GM23338 (cell line): ENCODE results near the gene DOCK3. TPM values are rescaled to one million over a fixed set of nuclear protein-coding genes. Genes with fewer than 3 reads are reported as not detected.

Source experiments
- ATAC-seq: fragments of 200-7000 bp; cut with Tn5 transposase; 3 replicates; pipeline ENCODE4 v1.9.1; 2020
- DNase-seq: peaks from one replicate; pipeline ENCODE4 v3.0.0-alpha.2; 2015; ENCODE audit warnings: low spot score
- H2AFZ ChIP-seq: fragments of 200-600 bp; sonication (generic); 2 replicates; pipeline ENCODE4 v1.8.0; 2016; ENCODE audit warnings: antibody characterized with exemption, mild to moderate bottlenecking, moderate library complexity
- H3F3A ChIP-seq: fragments of 200-600 bp; sonication (generic); replicated peaks from 2 replicates; pipeline ENCODE4 v1.8.0; 2017; ENCODE audit warnings: antibody characterized with exemption, mixed run types, low read depth
- H3K27ac ChIP-seq: fragments of 200-600 bp; sonication (generic); 2 replicates; pipeline ENCODE4 v1.6.1; 2016; ENCODE audit warnings: low read depth
- H3K27me3 ChIP-seq: fragments of 200-600 bp; sonication (generic); 2 replicates; pipeline ENCODE4 v1.8.0; 2016; ENCODE audit warnings: mild to moderate bottlenecking, mixed run types, moderate library complexity; ENCODE audit not compliant: insufficient read depth
- H3K36me3 ChIP-seq: fragments of 200-600 bp; sonication (generic); 2 replicates; pipeline ENCODE4 v1.8.0; 2016; ENCODE audit warnings: mild to moderate bottlenecking; ENCODE audit not compliant: insufficient read depth
- H3K4me1 ChIP-seq: fragments of 200-600 bp; sonication (generic); 2 replicates; pipeline ENCODE4 v1.8.0; 2016; ENCODE audit warnings: mild to moderate bottlenecking, moderate library complexity; ENCODE audit not compliant: insufficient read depth
- H3K4me2 ChIP-seq: fragments of 200-600 bp; sonication (generic); 2 replicates; pipeline ENCODE4 v1.7.1; 2017; ENCODE audit warnings: mixed run types
- H3K4me3 ChIP-seq: fragments of 200-600 bp; sonication (generic); 2 replicates; pipeline ENCODE4 v1.6.1; 2016; ENCODE audit warnings: mixed run types
- H3K79me2 ChIP-seq: fragments of 200-600 bp; sonication (generic); replicated peaks from 2 replicates; pipeline ENCODE4 v1.8.0; 2017; ENCODE audit warnings: mild to moderate bottlenecking; ENCODE audit not compliant: insufficient read depth
- H3K9me2 ChIP-seq: fragments of 200-600 bp; sonication (generic); 2 replicates; pipeline ENCODE4 v1.8.0; 2017; ENCODE audit not compliant: insufficient read depth
- H4K20me1 ChIP-seq: fragments of 200-600 bp; sonication (generic); replicated peaks from 2 replicates; pipeline ENCODE4 v1.8.0; 2017; ENCODE audit warnings: mild to moderate bottlenecking; ENCODE audit not compliant: insufficient read depth
- H3K27ac Mint-ChIP-seq: 2 replicates; pipeline ENCODE4 v1.8.0; 2020; ENCODE audit warnings: inconsistent platforms, mild to moderate bottlenecking, moderate library complexity, mixed read lengths
- H3K27me3 Mint-ChIP-seq: 3 replicates; pipeline ENCODE4 v1.8.0; 2022; ENCODE audit warnings: low read depth, mild to moderate bottlenecking, moderate library complexity, mixed read lengths, inconsistent platforms; ENCODE audit not compliant: insufficient read depth, poor library complexity
- H3K36me3 Mint-ChIP-seq: 3 replicates; pipeline ENCODE4 v1.8.0; 2021; ENCODE audit warnings: low read depth, mild to moderate bottlenecking, inconsistent platforms, moderate library complexity, mixed read lengths
- H3K4me1 Mint-ChIP-seq: 3 replicates; pipeline ENCODE4 v1.8.0; 2020; ENCODE audit warnings: mild to moderate bottlenecking, inconsistent platforms, mixed read lengths
- H3K4me3 Mint-ChIP-seq: 3 replicates; pipeline ENCODE4 v1.8.0; 2021; ENCODE audit warnings: moderate library complexity, mild to moderate bottlenecking, inconsistent platforms, mixed read lengths
- H3K9me3 Mint-ChIP-seq: 3 replicates; pipeline ENCODE4 v1.8.0; 2020; ENCODE audit warnings: moderate library complexity, mild to moderate bottlenecking, inconsistent platforms, mixed read lengths
- EZH2 ChIP-seq: fragments of 200-600 bp; sonication (generic); IDR thresholded peaks from one replicate; pipeline ENCODE4 v1.8.0; 2017; ENCODE audit warnings: antibody characterized with exemption, mild to moderate bottlenecking, low read depth; ENCODE audit not compliant: unreplicated experiment
- NANOG ChIP-seq: IDR thresholded peaks from 2 replicates; pipeline ENCODE4 v1.6.1; 2016; ENCODE audit warnings: antibody characterized with exemption, borderline replicate concordance
- POLR2AphosphoS5 ChIP-seq: IDR thresholded peaks from 2 replicates; pipeline ENCODE4 v1.6.1; 2016; ENCODE audit warnings: antibody characterized with exemption, low read depth
- STAT1 ChIP-seq: IDR thresholded peaks from one replicate; pipeline ENCODE4 v1.6.1; 2016; ENCODE audit warnings: antibody characterized with exemption; ENCODE audit not compliant: unreplicated experiment
- ZNF331 ChIP-seq: fragments of 250-450 bp; sonication (Bioruptor Pico); IDR thresholded peaks from 2 replicates; pipeline ENCODE4 v1.5.0; 2020; ENCODE audit warnings: low read depth, mild to moderate bottlenecking, moderate library complexity
- polyA plus RNA-seq: library from polyadenylated mRNA; unstranded; fragments of >200 nt; fragmentation: Nextera tagmentation; extraction: Ambion mirVana; gene quantifications from 2 replicates; pipeline ENCODE4 v1.2.1, GENCODE V29; 2016
- total RNA-seq: library from RNA; depleted of rRNA; stranded (reverse); fragments of >200 nt; shearing (Covaris generic); gene quantifications from 2 replicates; pipeline ENCODE4 v1.2.3, GENCODE V29; 2014
- TF ChIP-seq, protein P1 (sequence below), 2 experiments: fragments of 200-600 bp in 1 of 2; sonication (generic) in 1 of 2; conservative IDR thresholded peaks; 2 replicates each; pipeline versions ENCODE4 v1.5.1 to v1.6.1; 2016 to 2017; ENCODE audit warnings: antibody characterized with exemption in 2 of 2, low read depth in 2 of 2, mild to moderate bottlenecking in 2 of 2, moderate library complexity in 1 of 2
- TF ChIP-seq, protein P2 (sequence below): fragments of 250-450 bp; sonication (Bioruptor Pico); IDR thresholded peaks from 2 replicates; pipeline ENCODE4 v1.5.0; 2020; ENCODE audit warnings: mild to moderate bottlenecking, moderate library complexity

DOCK3 gene
- total and polyA plus RNA-seq, 2 experiments from 2014 or later, result 2.4 to 5.6 TPM

DNA sequence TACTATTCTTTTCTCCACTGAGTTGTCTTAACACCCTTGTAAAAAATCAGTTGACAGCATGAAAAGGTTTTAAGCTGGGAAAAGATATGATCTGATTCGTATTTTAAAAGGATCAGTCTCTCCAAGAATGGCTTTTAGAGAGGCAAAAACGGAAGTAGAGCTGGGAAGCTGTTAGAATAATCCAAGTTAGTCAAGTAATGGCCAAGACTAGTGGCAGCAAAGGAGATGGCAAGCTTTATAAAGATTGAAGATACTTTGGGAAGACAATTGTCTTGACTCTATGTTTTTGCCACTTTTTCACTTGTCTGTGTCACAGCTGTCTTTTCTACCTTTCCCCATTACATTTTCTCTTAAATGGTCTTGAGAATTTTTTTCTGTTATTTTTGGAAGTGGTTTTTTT is 466.8 kb downstream of the DOCK3 start:
- Histone ChIP-seq H3F3A (no peaks in the 10 kb centered on the region), H3K27ac (no peak overlapping the region), H3K4me2 (no peak overlapping the region), H3K4me3 (no peak overlapping the region), H3K9me2 (no peaks in the 10 kb centered on the region), H3K4me1 (no peaks in the 10 kb centered on the region), H3K79me2 (no peaks in the 10 kb centered on the region), H3K36me3 (no peaks in the 10 kb centered on the region), H4K20me1 (no peaks in the 10 kb centered on the region), H2AFZ (no peak overlapping the region), H3K27me3 (no peaks in the 10 kb centered on the region)
- TF ChIP-seq NANOG, result no peak
- TF ChIP-seq, protein P1, sequence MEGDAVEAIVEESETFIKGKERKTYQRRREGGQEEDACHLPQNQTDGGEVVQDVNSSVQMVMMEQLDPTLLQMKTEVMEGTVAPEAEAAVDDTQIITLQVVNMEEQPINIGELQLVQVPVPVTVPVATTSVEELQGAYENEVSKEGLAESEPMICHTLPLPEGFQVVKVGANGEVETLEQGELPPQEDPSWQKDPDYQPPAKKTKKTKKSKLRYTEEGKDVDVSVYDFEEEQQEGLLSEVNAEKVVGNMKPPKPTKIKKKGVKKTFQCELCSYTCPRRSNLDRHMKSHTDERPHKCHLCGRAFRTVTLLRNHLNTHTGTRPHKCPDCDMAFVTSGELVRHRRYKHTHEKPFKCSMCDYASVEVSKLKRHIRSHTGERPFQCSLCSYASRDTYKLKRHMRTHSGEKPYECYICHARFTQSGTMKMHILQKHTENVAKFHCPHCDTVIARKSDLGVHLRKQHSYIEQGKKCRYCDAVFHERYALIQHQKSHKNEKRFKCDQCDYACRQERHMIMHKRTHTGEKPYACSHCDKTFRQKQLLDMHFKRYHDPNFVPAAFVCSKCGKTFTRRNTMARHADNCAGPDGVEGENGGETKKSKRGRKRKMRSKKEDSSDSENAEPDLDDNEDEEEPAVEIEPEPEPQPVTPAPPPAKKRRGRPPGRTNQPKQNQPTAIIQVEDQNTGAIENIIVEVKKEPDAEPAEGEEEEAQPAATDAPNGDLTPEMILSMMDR (conservative IDR thresholded peaks at IDR 0.05; ENCODE audit: low read depth in 2 of 2), result peak in 1 of 2 experiments; percentile 37; a peak in 2 of 4 replicates
- H3K27me3 Mint-ChIP-seq, result no peaks in the 10 kb centered on the region
- peak; percentile 33 for DNase-seq
- peak; percentile 40; the same call in 2 of the 3 replicates for ATAC-seq
- no peaks in the 10 kb centered on the region for H3K36me3 Mint-ChIP-seq
- H3K27ac Mint-ChIP-seq, result no peak overlapping the region
- H3K4me3 Mint-ChIP-seq, result no peak overlapping the region
- H3K9me3 Mint-ChIP-seq, result no peaks in the 10 kb centered on the region
- H3K4me1 Mint-ChIP-seq, result no peaks in the 10 kb centered on the region

DNA sequence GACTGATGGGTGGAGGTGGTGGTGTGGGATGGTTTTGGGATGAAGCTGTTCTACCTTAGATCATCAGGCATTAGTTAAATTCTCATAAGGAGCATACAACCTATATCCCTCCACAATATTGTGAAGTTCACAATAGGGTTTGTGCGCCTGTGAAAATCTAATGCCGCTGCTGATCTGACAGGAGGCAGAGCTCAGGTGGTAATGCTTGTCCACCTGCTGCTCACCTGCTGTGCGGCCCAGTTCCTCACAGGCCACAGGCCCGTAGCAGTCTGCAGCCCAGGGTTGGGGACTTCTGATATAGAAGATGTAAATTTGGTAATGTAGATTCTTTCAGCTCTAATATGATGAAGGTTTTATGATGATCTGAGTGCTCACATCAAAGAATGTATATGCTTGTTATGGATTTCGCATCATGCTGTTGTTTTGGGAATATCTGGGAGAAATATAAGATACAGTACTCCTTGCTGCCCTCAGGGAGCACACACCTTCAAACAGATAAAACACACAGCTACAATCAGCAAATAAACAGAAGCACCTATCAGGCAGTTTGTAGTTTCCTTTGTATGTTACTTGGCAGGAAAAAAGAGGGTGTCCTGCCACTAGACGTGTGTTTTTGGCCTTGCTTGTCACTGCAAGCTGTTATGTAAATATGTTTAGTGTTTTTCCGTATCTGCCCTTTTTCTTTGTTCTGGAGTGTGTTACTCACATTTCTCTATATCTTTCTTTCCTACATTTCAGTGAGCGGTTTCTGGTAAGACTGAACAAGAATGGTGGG is 471.3 kb downstream of the DOCK3 start:
- H3K4me2 ChIP-seq, result no peak overlapping the region
- H3K27me3 Mint-ChIP-seq, result peaks cover 1% of the 10 kb centered on the region
- no peak overlapping the region for H3K4me3 Mint-ChIP-seq
- TF ChIP-seq EZH2 (no peak), STAT1 (no peak), ZNF331 (CRISPR knock-in tag) (no peak), POLR2AphosphoS5 (no peak)
- TF ChIP-seq, protein P2, sequence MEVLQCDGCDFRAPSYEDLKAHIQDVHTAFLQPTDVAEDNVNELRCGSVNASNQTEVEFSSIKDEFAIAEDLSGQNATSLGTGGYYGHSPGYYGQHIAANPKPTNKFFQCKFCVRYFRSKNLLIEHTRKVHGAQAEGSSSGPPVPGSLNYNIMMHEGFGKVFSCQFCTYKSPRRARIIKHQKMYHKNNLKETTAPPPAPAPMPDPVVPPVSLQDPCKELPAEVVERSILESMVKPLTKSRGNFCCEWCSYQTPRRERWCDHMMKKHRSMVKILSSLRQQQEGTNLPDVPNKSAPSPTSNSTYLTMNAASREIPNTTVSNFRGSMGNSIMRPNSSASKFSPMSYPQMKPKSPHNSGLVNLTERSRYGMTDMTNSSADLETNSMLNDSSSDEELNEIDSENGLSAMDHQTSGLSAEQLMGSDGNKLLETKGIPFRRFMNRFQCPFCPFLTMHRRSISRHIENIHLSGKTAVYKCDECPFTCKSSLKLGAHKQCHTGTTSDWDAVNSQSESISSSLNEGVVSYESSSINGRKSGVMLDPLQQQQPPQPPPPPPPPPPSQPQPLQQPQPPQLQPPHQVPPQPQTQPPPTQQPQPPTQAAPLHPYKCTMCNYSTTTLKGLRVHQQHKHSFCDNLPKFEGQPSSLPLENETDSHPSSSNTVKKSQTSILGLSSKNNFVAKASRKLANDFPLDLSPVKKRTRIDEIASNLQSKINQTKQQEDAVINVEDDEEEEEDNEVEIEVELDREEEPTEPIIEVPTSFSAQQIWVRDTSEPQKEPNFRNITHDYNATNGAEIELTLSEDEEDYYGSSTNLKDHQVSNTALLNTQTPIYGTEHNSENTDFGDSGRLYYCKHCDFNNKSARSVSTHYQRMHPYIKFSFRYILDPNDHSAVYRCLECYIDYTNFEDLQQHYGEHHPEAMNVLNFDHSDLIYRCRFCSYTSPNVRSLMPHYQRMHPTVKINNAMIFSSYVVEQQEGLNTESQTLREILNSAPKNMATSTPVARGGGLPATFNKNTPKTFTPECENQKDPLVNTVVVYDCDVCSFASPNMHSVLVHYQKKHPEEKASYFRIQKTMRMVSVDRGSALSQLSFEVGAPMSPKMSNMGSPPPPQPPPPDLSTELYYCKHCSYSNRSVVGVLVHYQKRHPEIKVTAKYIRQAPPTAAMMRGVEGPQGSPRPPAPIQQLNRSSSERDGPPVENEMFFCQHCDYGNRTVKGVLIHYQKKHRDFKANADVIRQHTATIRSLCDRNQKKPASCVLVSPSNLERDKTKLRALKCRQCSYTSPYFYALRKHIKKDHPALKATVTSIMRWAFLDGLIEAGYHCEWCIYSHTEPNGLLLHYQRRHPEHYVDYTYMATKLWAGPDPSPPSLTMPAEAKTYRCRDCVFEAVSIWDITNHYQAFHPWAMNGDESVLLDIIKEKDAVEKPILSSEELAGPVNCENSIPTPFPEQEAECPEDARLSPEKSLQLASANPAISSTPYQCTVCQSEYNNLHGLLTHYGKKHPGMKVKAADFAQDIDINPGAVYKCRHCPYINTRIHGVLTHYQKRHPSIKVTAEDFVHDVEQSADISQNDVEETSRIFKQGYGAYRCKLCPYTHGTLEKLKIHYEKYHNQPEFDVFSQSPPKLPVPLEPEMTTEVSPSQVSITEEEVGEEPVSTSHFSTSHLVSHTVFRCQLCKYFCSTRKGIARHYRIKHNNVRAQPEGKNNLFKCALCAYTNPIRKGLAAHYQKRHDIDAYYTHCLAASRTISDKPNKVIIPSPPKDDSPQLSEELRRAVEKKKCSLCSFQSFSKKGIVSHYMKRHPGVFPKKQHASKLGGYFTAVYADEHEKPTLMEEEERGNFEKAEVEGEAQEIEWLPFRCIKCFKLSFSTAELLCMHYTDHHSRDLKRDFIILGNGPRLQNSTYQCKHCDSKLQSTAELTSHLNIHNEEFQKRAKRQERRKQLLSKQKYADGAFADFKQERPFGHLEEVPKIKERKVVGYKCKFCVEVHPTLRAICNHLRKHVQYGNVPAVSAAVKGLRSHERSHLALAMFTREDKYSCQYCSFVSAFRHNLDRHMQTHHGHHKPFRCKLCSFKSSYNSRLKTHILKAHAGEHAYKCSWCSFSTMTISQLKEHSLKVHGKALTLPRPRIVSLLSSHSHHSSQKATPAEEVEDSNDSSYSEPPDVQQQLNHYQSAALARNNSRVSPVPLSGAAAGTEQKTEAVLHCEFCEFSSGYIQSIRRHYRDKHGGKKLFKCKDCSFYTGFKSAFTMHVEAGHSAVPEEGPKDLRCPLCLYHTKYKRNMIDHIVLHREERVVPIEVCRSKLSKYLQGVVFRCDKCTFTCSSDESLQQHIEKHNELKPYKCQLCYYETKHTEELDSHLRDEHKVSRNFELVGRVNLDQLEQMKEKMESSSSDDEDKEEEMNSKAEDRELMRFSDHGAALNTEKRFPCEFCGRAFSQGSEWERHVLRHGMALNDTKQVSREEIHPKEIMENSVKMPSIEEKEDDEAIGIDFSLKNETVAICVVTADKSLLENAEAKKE (CRISPR knock-in tag), result no peak
- H3F3A ChIP-seq, result no peaks in the 10 kb centered on the region
- DNase-seq (no peak), ATAC-seq (no peak)
- H3K79me2 ChIP-seq, result no peaks in the 10 kb centered on the region
- H3K27ac ChIP-seq, result no peak overlapping the region
- no peaks in the 10 kb centered on the region for H4K20me1 ChIP-seq
- H3K9me2 ChIP-seq, result no peaks in the 10 kb centered on the region
- H3K4me1 Mint-ChIP-seq, result no peaks in the 10 kb centered on the region
- no peak overlapping the region for H3K4me3 ChIP-seq
- H3K36me3 Mint-ChIP-seq, result no peaks in the 10 kb centered on the region
- H3K36me3 ChIP-seq, result no peaks in the 10 kb centered on the region
- H3K9me3 Mint-ChIP-seq, result peaks cover 26% of the 10 kb centered on the region
- H3K4me1 ChIP-seq, result no peaks in the 10 kb centered on the region
- no peaks in the 10 kb centered on the region for H3K27me3 ChIP-seq
- H3K27ac Mint-ChIP-seq, result no peak overlapping the region
- H2AFZ ChIP-seq, result no peak overlapping the region
